Esophagus muscularis mucosa (tissue), 3 donors: Measurements from ENCODE around the gene NOP56.

Experiments used
- CTCF ChIP-seq, 3 experiments: fragments of 200-600 bp in 2 of 3; fragments of 450-650 bp in 1 of 3; sonication (generic) in 2 of 3; IDR thresholded peaks; one replicate each; pipeline ENCODE4 v1.5.1; 2017 to 2019; ENCODE audit warnings: antibody characterized with exemption in 3 of 3, mild to moderate bottlenecking in 2 of 3, moderate library complexity in 1 of 3
- POLR2AphosphoS5 ChIP-seq, 2 donors: sonication (generic); formaldehyde crosslinking; IDR thresholded peaks; one replicate each; pipeline ENCODE4 v1.6.1; 2017; ENCODE audit warnings: antibody characterized with exemption in 2 of 2

GRCh38 chr20:2637246-2637645 lies 15.2 kb upstream of the NOP56 start:
- no peak for TF ChIP-seq CTCF (IDR thresholded peaks at IDR 0.05)
- no peak for TF ChIP-seq POLR2AphosphoS5 (IDR thresholded peaks at IDR 0.05)
